Amygdala (tissue), 56 donors: ENCODE results near the gene AGAP1.

Experiments used
- DNase-seq, 56 donors: peaks; one replicate each; lab custom pipeline; 2025; lab: John Stamatoyannopoulos, UW

AGAP1 gene

GRCh38 chr2:235543851-235544688 is 50.2 kb downstream of the AGAP1 start:
- no peak for DNase-seq

GRCh38 chr2:235544689-235544969 is 50.8 kb downstream of the AGAP1 start:
- no peak for DNase-seq

GRCh38 chr2:235545339-235546150 is 51.7 kb downstream of the AGAP1 start:
- no peak for DNase-seq

- DNase-seq = no peak
These were observed 52.2 kb downstream of the AGAP1 start for GRCh38 chr2:235546151-235546435.

DNA sequence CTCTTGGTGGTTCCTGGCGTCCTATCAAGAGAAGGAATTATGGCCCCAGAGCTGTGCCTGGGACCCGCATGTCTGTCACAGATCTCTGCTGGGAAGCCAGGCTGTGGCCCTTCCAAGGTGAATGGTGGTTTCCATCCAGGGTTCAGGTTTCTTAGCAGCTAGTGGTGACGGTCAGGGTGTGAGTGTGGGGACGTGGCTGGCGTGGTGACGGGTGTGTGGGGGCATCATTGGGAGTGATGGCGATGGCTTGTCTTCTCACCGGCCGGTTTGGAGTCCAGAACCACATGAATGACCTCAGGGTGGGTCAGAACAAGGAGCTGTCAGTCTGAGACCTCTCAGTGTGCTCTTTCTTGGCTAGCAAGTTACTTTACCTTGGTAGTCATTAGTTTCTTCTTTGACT is 52.6 kb downstream of the AGAP1 start:
- DNase-seq = no peak

DNA sequence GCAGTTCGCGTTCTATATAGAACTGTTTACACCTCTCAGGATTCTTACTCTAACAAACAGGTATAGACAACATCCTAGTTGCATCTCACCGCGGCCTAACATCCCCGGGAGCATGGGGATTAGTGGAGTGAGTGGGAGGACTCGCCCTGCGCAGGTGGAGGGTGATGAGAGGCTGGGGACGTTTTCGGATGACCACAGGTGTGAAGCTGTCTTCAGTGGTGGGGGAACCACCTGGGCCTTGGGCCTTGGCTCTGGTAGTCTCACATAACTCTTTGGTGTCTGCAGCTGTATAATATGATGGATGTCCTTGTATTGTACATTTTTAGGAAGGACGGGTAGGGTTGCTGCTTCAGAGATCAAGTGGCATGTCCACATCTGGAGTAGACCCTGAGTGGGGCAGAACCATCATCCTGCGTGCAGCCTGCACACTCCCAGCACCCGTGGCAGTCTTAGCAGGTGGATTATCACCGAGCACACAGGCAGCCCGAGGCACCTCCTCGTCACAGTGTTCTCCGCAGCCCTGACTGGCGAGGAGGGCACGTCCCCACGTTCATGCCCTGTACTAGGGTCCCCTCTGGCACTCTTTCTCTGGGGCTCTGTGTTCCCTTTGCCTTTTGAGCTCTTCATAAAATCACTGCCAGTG is 56.0 kb downstream of the AGAP1 start:
- no peak for DNase-seq

DNA sequence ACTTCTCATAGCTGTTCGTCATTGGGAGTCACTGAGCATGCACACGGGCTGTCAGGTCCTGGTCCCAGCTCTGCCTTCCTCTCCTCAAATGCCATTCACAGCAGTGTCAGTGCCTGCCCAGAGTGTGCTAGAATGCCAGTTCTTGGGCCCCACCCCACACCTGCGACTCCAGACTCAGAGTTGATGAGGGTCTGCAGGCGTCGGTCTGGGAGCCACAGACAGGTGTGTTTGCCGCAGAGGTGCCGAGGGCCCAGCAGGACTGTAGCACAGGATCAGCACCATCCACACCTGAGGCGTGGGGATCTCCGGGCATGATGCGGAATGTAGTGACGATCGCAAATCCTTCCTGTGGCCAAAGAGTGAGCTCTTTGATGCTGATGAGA is 56.5 kb downstream of the AGAP1 start:
- no peak for DNase-seq

DNA sequence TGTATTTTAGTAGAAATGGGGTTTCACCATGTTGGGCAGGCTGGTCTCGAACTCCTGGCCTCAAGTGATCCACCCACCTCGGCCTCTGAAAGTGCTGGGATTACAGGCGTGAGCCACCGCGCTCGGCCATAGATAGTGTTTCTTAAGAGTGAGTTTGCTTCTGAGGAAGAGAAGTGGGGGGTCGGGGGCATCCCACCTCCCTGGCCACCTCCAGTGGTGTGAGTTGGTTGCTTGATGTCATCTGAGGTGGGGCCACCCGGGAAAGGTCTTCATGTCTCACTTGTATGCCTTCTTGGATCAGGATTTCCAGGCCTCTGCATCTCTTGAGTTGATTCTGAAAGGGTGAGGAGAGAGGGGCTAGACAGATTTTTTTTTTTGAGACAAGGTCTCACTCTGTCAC is 57.1 kb downstream of the AGAP1 start:
- no peak for DNase-seq

DNA sequence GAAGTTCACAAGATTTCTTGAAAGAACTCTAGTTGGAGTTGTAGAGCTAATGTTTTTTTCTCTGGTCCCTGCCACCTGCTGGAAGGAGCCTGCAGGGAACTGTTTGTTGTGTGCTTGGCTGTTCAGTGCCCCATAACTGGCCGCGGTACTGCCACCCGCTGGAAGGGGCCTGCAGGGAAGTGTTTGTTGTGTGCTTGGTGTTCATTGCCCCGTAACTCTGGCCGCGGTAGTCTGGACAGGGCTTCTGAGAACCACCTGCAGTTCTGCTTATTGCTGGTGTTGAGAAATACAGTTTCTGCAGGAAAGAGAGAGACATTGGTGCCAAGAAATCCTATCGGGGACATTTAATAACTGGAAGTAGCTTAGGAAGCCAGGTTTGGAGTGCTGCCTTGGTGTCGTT is 58.1 kb downstream of the AGAP1 start:
- peak in 44 of 56 donors; percentile 15 to 79 (median 45) for DNase-seq

GRCh38 chr2:235552671-235553070 is 58.8 kb downstream of the AGAP1 start:
- DNase-seq = no peak

DNA sequence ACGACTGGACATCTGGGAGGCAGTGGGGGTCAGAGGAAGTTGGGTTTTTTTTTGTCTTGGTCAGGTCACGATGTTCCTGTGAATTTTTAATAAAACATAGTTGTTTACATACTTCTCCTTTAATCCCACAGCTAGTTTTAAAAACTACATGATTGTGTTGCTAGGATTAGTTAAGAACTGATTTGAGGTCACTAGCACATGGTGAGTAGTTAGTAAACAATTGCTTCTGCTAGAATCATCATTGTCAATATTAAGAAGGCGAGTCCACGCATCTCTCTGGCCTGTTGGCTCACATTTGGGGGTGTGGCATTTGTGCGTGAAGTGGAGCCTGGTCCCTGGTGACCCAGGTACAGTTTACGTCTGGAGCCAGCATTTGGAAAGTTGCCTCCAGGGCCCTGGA is 59.4 kb downstream of the AGAP1 start:
- DNase-seq = no peak

GRCh38 chr2:235553696-235554100 is 59.9 kb downstream of the AGAP1 start:
- peak in 1 of 56 donors; percentile 58 for DNase-seq

GRCh38 chr2:235554385-235554784 is 60.5 kb downstream of the AGAP1 start:
- no peak for DNase-seq

DNA sequence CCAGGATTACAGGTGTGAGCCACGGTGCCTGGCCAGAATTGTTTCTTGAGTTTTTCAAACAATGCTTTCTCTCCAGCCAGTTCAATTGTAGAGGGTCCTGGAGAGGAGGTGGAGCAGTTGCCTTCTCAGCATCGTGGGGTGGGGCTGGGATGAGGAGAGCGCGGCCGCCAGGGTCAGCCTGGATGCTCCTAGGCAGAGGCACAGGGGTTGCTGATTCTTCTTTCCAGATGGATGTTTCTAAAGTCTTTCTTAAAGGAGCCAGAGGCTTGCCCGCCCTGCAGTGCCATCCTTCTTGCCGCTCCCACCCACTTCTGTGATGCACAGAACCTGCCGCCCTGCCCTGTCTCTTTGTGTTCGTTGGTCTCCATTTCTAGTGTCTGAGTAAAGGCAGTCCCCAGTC is 61.1 kb downstream of the AGAP1 start:
- DNase-seq = no peak

DNA sequence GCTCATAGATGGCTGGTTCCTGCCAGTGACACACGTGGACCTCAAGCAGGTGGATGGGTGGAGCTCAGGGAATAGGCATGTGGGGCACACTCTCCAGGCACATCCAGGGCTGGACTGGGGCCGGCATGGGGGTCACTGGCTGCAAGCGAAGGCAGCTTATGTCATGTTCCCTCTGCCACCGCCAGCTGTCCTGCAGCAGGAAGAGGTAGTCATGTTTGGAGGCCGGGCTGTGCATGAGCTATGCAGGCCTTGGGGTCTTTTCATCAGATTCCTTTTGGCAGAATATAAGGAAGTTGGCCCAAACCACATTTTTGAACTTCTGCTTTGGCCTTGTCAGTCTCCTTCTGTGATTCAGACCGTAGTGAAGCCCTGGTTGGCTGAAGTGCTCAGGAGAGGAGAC is 61.5 kb downstream of the AGAP1 start:
- DNase-seq = peak in 6 of 56 donors; percentile 20 to 57 (median 28)

- no peak for DNase-seq
These were observed 62.2 kb downstream of the AGAP1 start for GRCh38 chr2:235556086-235556485.

- DNase-seq = no peak
These were observed 63.1 kb downstream of the AGAP1 start for GRCh38 chr2:235556901-235557300.

GRCh38 chr2:235557903-235558302 is 64.1 kb downstream of the AGAP1 start:
- no peak for DNase-seq

- DNase-seq = no peak
These were observed 64.7 kb downstream of the AGAP1 start for GRCh38 chr2:235558572-235558971.

GRCh38 chr2:235560345-235560744 is 66.5 kb downstream of the AGAP1 start:
- no peak for DNase-seq

- no peak for DNase-seq
These were observed 67.6 kb downstream of the AGAP1 start for GRCh38 chr2:235561450-235561849.
